Gastroesophageal sphincter (tissue), 3 donors: ENCODE measurements around the gene XKR3.

Experiments used
- POLR2AphosphoS5 ChIP-seq: sonication (generic); formaldehyde crosslinking; IDR thresholded peaks from one replicate; pipeline ENCODE4 v1.6.1; 2017; ENCODE audit warnings: antibody characterized with exemption
- TF ChIP-seq, protein P1 (sequence below), 4 experiments: fragments of 200-600 bp in 2 of 4; fragments of 450-650 bp in 2 of 4; sonication (generic) in 1 of 4; IDR thresholded peaks; one replicate each; pipeline ENCODE4 v1.5.1; 2017 to 2019; ENCODE audit warnings: antibody characterized with exemption in 4 of 4, mild to moderate bottlenecking in 2 of 4, moderate library complexity in 2 of 4

- TF ChIP-seq POLR2AphosphoS5 = no peak
- TF ChIP-seq, protein P1, sequence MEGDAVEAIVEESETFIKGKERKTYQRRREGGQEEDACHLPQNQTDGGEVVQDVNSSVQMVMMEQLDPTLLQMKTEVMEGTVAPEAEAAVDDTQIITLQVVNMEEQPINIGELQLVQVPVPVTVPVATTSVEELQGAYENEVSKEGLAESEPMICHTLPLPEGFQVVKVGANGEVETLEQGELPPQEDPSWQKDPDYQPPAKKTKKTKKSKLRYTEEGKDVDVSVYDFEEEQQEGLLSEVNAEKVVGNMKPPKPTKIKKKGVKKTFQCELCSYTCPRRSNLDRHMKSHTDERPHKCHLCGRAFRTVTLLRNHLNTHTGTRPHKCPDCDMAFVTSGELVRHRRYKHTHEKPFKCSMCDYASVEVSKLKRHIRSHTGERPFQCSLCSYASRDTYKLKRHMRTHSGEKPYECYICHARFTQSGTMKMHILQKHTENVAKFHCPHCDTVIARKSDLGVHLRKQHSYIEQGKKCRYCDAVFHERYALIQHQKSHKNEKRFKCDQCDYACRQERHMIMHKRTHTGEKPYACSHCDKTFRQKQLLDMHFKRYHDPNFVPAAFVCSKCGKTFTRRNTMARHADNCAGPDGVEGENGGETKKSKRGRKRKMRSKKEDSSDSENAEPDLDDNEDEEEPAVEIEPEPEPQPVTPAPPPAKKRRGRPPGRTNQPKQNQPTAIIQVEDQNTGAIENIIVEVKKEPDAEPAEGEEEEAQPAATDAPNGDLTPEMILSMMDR (IDR thresholded peaks at IDR 0.05) = no peak
Observed at GRCh38 chr22:16781074-16781763, 44.0 kb downstream of the XKR3 start.
